ENCODE results near the gene ATP6V1G1. TPM values are rescaled to one million over a fixed set of nuclear protein-coding genes. Genes with fewer than 3 reads are reported as not detected.

Gene ATP6V1G1, protein sequence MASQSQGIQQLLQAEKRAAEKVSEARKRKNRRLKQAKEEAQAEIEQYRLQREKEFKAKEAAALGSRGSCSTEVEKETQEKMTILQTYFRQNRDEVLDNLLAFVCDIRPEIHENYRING
- total RNA-seq (2014; rRNA removed; shearing (Covaris generic)), result 152 and 158 TPM in 2 replicates

DNA sequence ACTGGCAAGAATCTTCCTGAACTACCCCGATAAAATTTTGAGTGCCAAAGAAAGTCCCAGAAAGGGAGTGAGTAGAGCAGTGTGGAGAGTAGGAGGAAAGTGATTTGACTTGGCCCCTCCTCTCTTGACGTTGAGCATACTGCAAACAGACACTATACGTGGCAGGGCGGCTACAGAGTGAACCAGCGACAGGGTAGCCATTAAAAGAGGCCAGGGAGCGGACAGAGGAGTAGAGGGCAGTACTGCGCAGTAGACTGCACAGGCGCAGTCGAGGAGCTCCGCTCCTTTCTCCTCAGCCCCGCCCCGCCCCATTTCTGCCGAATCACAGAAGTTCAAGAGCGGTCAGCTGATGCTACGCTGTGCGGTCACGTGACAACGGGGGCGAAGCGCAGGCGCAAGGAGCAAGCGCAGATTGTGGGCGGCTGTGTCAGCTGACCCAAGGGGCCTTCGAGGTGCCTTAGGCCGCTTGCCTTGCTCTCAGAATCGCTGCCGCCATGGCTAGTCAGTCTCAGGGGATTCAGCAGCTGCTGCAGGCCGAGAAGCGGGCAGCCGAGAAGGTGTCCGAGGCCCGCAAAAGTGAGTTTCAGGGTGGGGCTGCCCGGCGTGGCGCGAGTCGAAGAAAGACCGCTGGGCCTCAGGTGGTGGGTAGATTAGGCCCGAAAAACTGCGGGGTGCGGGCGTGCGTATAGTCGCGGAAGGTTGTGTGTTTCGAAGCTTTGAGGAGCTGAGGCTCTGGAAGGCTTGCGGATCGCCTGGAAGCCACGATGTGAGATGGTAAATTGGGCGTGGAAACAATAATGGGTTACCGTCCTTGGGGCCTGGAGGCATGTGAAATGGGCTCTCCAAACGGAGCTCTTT is at the start of gene ATP6V1G1:
TSS of gene ATP6V1G1 (plus strand) at position 425 of the 858 bp plus-strand sequence. CDS start at position 495, 70 bp downstream.
- no peaks in the 10 kb centered on the region; the same call in 1 of the 2 replicates for H3K36me3 ChIP-seq (replicated peaks; ENCODE audit: control insufficient read depth, insufficient read depth, low read length)
- H3K4me3 ChIP-seq (ENCODE audit: insufficient read depth, low read depth, low read length), result peak within 1 kb of the TSS; percentile 87
- H3K27me3 ChIP-seq (ENCODE audit: control insufficient read depth, insufficient read depth, low read length), result no peaks in the 10 kb centered on the region
- DNase-seq, result peak; percentile 94

- H3K4me3 ChIP-seq (ENCODE audit: insufficient read depth, low read depth, low read length), result no peak overlapping the region
- H3K27me3 ChIP-seq (ENCODE audit: control insufficient read depth, insufficient read depth, low read length), result no peaks in the 10 kb centered on the region
- peak; percentile 60 for DNase-seq
- H3K36me3 ChIP-seq (replicated peaks; ENCODE audit: control insufficient read depth, insufficient read depth, low read length), result no peaks in the 10 kb centered on the region
Observed at GRCh38 chr9:114538241-114538640, 49.3 kb upstream of the ATP6V1G1 start.

DNA sequence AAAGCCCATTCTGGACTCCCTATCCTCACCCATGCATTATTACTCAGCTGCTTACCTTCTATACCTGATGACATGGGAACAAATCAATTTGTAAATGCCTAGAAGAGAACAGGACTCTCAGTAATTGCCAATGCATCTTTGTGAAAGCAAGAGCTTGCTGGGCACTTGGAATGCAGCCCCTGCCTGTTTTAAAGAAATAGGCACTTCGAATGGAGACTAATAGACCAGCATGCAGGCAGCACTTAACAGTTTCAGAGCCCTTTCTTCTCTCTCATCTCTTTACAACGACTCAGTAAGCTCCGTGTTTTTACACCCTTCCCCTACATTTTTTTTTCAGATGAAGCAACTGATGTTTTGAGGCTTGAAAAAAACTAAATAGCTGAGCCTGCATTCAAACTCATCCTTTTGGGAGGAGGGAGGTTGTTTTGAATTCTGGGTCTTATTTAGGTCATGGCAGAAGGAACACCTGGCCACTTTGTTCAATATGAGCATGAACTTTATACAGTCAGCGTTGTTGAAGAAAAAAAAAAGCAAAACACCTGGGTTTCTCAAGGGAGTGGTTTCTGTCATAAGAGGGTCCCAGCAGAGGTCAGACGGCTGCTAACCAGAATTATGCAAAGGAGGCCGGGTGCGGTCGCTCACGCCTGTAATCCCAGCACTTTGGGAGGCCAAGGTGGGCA is 47.7 kb upstream of the ATP6V1G1 start:
- no peak overlapping the region for H3K4me3 ChIP-seq (ENCODE audit: insufficient read depth, low read depth, low read length)
- DNase-seq, result no peak

GRCh38 chr9:114545055-114545454 is 42.5 kb upstream of the ATP6V1G1 start:
- Histone ChIP-seq H3K36me3 (replicated peaks; ENCODE audit: control insufficient read depth, insufficient read depth, low read length) (no peaks in the 10 kb centered on the region), H3K27me3 (ENCODE audit: control insufficient read depth, insufficient read depth, low read length) (peaks cover 2% of the 10 kb centered on the region; the same call in 1 of the 2 replicates), H3K4me3 (ENCODE audit: insufficient read depth, low read depth, low read length) (no peak overlapping the region)
- no peak for DNase-seq

More for the DNA sequence above, 47.7 kb upstream of the ATP6V1G1 start:
- Histone ChIP-seq H3K27me3 (ENCODE audit: control insufficient read depth, insufficient read depth, low read length) (no peaks in the 10 kb centered on the region), H3K36me3 (replicated peaks; ENCODE audit: control insufficient read depth, insufficient read depth, low read length) (no peaks in the 10 kb centered on the region)

- no peak overlapping the region for H3K4me3 ChIP-seq (ENCODE audit: insufficient read depth, low read depth, low read length)
- no peaks in the 10 kb centered on the region for H3K36me3 ChIP-seq (replicated peaks; ENCODE audit: control insufficient read depth, insufficient read depth, low read length)
- no peak for DNase-seq
- H3K27me3 ChIP-seq (ENCODE audit: control insufficient read depth, insufficient read depth, low read length), result peaks cover 2% of the 10 kb centered on the region; the same call in 1 of the 2 replicates
Observed at GRCh38 chr9:114546851-114547250, 40.7 kb upstream of the ATP6V1G1 start.

DNA sequence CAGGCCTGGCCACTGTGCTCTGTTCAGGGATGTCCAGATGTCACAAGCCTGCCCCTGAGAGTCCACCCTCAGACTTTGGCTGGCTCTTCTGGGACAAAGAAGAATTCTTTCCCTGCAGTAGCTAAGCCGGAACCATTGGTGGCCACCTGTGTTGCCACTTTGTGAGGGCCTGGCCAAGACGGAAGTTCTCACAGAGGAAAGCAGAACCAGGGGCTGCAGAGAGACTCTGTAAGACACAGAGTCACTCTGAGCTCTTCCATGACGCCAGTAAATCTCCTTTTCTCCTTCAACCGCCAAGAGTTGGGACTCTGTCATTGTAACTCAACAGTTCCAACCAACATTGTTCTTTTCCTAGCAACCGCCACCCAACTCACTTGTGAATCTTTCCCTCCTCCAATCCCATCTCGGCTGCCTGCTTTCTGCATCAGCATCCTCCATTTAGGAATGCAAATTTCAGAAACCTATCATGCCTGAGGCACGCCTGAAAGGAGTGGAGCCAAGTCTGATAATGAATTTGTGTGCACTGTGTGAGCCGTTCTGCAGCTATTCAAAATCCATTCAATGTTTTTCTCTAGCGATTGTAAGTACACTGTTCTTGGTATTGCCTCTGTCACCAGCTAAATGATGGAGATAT is 37.8 kb upstream of the ATP6V1G1 start:
- Histone ChIP-seq H3K36me3 (replicated peaks; ENCODE audit: control insufficient read depth, insufficient read depth, low read length) (no peaks in the 10 kb centered on the region), H3K27me3 (ENCODE audit: control insufficient read depth, insufficient read depth, low read length) (peaks cover 2% of the 10 kb centered on the region; the same call in 1 of the 2 replicates), H3K4me3 (ENCODE audit: insufficient read depth, low read depth, low read length) (no peak overlapping the region)
- no peak for DNase-seq

GRCh38 chr9:114551750-114552685 is 35.6 kb upstream of the ATP6V1G1 start:
- Histone ChIP-seq H3K4me3 (ENCODE audit: insufficient read depth, low read depth, low read length) (no peak overlapping the region), H3K27me3 (ENCODE audit: control insufficient read depth, insufficient read depth, low read length) (no peaks in the 10 kb centered on the region; the same call in 1 of the 2 replicates), H3K36me3 (replicated peaks; ENCODE audit: control insufficient read depth, insufficient read depth, low read length) (no peaks in the 10 kb centered on the region)
- DNase-seq, result no peak

DNA sequence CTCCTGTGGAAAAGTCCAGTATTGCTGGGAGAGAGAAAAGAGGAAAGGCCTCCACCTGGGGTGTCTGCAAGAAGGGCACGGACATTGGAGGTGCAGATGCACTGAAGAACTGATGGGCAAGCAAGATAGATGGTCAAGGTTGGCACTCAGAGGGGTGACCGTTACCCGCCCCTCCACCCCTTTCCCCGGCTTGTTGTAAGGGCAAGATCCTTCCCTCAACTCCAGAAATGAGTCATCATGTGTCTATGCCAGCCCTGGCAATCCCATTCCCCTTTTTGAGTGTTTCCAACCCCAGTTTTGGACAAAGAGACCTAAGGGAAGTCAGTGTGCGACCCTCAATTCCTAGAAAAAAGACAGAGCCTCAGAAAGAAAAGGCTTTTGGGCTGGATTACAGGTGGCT is 34.9 kb upstream of the ATP6V1G1 start:
- no peaks in the 10 kb centered on the region for H3K36me3 ChIP-seq (replicated peaks; ENCODE audit: control insufficient read depth, insufficient read depth, low read length)
- H3K4me3 ChIP-seq (ENCODE audit: insufficient read depth, low read depth, low read length), result no peak overlapping the region
- no peaks in the 10 kb centered on the region; the same call in 1 of the 2 replicates for H3K27me3 ChIP-seq (ENCODE audit: control insufficient read depth, insufficient read depth, low read length)
- no peak for DNase-seq

GRCh38 chr9:114553202-114553601 is 34.4 kb upstream of the ATP6V1G1 start:
- H3K27me3 ChIP-seq (ENCODE audit: control insufficient read depth, insufficient read depth, low read length), result no peaks in the 10 kb centered on the region; the same call in 1 of the 2 replicates
- DNase-seq, result no peak
- H3K4me3 ChIP-seq (ENCODE audit: insufficient read depth, low read depth, low read length), result no peak overlapping the region
- H3K36me3 ChIP-seq (replicated peaks; ENCODE audit: control insufficient read depth, insufficient read depth, low read length), result no peaks in the 10 kb centered on the region

GRCh38 chr9:114555696-114556095 is 31.9 kb upstream of the ATP6V1G1 start:
- Histone ChIP-seq H3K36me3 (replicated peaks; ENCODE audit: control insufficient read depth, insufficient read depth, low read length) (no peaks in the 10 kb centered on the region), H3K4me3 (ENCODE audit: insufficient read depth, low read depth, low read length) (no peak overlapping the region), H3K27me3 (ENCODE audit: control insufficient read depth, insufficient read depth, low read length) (no peaks in the 10 kb centered on the region; the same call in 1 of the 2 replicates)
- DNase-seq, result no peak

- Histone ChIP-seq H3K36me3 (replicated peaks; ENCODE audit: control insufficient read depth, insufficient read depth, low read length) (no peaks in the 10 kb centered on the region), H3K4me3 (ENCODE audit: insufficient read depth, low read depth, low read length) (no peak overlapping the region), H3K27me3 (ENCODE audit: control insufficient read depth, insufficient read depth, low read length) (no peaks in the 10 kb centered on the region; the same call in 1 of the 2 replicates)
- no peak for DNase-seq
Observed at GRCh38 chr9:114558027-114558675, 29.4 kb upstream of the ATP6V1G1 start.

- no peak for DNase-seq
- Histone ChIP-seq H3K36me3 (replicated peaks; ENCODE audit: control insufficient read depth, insufficient read depth, low read length) (no peaks in the 10 kb centered on the region), H3K4me3 (ENCODE audit: insufficient read depth, low read depth, low read length) (no peak overlapping the region), H3K27me3 (ENCODE audit: control insufficient read depth, insufficient read depth, low read length) (no peaks in the 10 kb centered on the region)
Observed at GRCh38 chr9:114559830-114560513, 27.6 kb upstream of the ATP6V1G1 start.

GRCh38 chr9:114560956-114561355 is 26.6 kb upstream of the ATP6V1G1 start:
- Histone ChIP-seq H3K36me3 (replicated peaks; ENCODE audit: control insufficient read depth, insufficient read depth, low read length) (no peaks in the 10 kb centered on the region), H3K4me3 (ENCODE audit: insufficient read depth, low read depth, low read length) (no peak overlapping the region), H3K27me3 (ENCODE audit: control insufficient read depth, insufficient read depth, low read length) (no peaks in the 10 kb centered on the region)
- no peak for DNase-seq
